SU-DHL-6 (cell line): Measurements from ENCODE around the gene GPX4.

Experiments
- H2AFZ ChIP-seq: fragments of 200-600 bp; sonication (generic); 2 replicates; pipeline ENCODE4 v1.6.1; 2014; ENCODE audit warnings: low read depth, mild to moderate bottlenecking, moderate library complexity, mixed read lengths, antibody characterized with exemption, low read length; ENCODE audit not compliant: severe bottlenecking
- H3F3A ChIP-seq: fragments of 200-600 bp; shearing (Covaris generic); 2 replicates; pipeline ENCODE4 v1.6.0; 2016; ENCODE audit warnings: antibody characterized with exemption, mild to moderate bottlenecking; ENCODE audit not compliant: insufficient read depth
- H3K27ac ChIP-seq: fragments of 200-600 bp; sonication (generic); 2 replicates; pipeline ENCODE4 v1.5.1; 2016; ENCODE audit warnings: low read depth, mild to moderate bottlenecking, low read length, moderate library complexity, mixed read lengths
- H3K27me3 ChIP-seq: fragments of 200-600 bp; sonication (generic), shearing (Covaris generic); 2 replicates; pipeline ENCODE4 v1.6.0; 2014; ENCODE audit warnings: mild to moderate bottlenecking, low read length
- H3K36me3 ChIP-seq: fragments of 200-600 bp; sonication (generic); 2 replicates; pipeline ENCODE4 v1.6.1; 2014; ENCODE audit warnings: mild to moderate bottlenecking, low read length, mixed read lengths
- H3K4me2 ChIP-seq: fragments of 300-600, 200-600 bp; shearing (Covaris generic), sonication (generic); 2 replicates; pipeline ENCODE4 v1.6.0; 2014; ENCODE audit warnings: low read length, low read depth, mild to moderate bottlenecking; ENCODE audit not compliant: poor library complexity, severe bottlenecking
- H3K4me3 ChIP-seq: fragments of 200-600 bp; sonication (generic); 2 replicates; pipeline ENCODE4 v1.5.1; 2014; ENCODE audit warnings: antibody characterized with exemption, low read length, mild to moderate bottlenecking, mixed read lengths; ENCODE audit not compliant: insufficient read depth, poor library complexity, severe bottlenecking
- H3K79me2 ChIP-seq: fragments of 200-600 bp; sonication (generic); 2 replicates; pipeline ENCODE4 v1.6.1; 2014; ENCODE audit warnings: mild to moderate bottlenecking, low read length, moderate library complexity; ENCODE audit not compliant: insufficient read depth
- H3K9ac ChIP-seq: fragments of 200-600 bp; sonication (generic); 2 replicates; pipeline ENCODE4 v1.7.0; 2014; ENCODE audit warnings: mild to moderate bottlenecking, low read length
- H3K9me2 ChIP-seq: fragments of 200-600 bp; sonication (generic); replicated peaks from 2 replicates; pipeline ENCODE4 v1.6.1; 2014; ENCODE audit warnings: low read length; ENCODE audit not compliant: insufficient read depth
- H3K9me3 ChIP-seq: fragments of 200-600 bp; sonication (generic); 2 replicates; pipeline ENCODE4 v1.6.1; 2014; ENCODE audit warnings: low read length, mixed read lengths; ENCODE audit not compliant: insufficient read depth
- H4K20me1 ChIP-seq: fragments of 200-600 bp; sonication (generic); 2 replicates; pipeline ENCODE4 v1.6.1; 2014; ENCODE audit warnings: low read depth, mild to moderate bottlenecking, antibody characterized with exemption, low read length, moderate library complexity, mixed read lengths
- EZH2phosphoT487 ChIP-seq: fragments of 200-600 bp; sonication (generic), shearing (Covaris generic); conservative IDR thresholded peaks from 2 replicates; pipeline ENCODE4 v1.6.1; 2018; ENCODE audit warnings: mild to moderate bottlenecking, antibody characterized with exemption, low read length, moderate library complexity, mixed read lengths
- TF ChIP-seq, protein P1 (sequence below): fragments of 200-600 bp; sonication (generic); IDR thresholded peaks from one replicate; pipeline ENCODE4 v1.5.1; 2017; ENCODE audit warnings: antibody characterized with exemption, mild to moderate bottlenecking, low read length, moderate library complexity; ENCODE audit not compliant: insufficient read depth, poor library complexity, severe bottlenecking

Gene GPX4

DNA sequence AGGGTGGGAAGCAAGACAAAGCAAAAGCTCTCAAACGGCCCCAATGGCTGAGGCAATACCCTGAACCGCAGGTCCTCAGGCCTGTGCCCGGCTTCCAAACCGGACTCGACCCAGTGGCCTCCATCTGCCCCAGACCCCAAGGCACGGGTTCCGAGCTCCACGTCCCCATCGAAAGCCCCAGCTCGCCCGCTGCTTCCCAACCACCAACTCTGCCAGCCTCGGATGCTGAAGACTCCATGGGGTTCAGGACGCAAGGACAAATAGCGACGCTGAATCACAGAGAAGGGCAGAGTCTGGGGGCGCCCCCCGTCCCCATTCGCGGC lies 9.2 kb upstream of the GPX4 start:
- no peaks in the 10 kb centered on the region for H3K36me3 ChIP-seq
- H4K20me1 ChIP-seq: no peaks in the 10 kb centered on the region
- peak overlapping the region; percentile 79 for H3K4me2 ChIP-seq
- H3K27me3 ChIP-seq: no peaks in the 10 kb centered on the region
- H3K9ac ChIP-seq: peak overlapping the region; percentile 82
- H3K79me2 ChIP-seq: peaks cover 23% of the 10 kb centered on the region
- H2AFZ ChIP-seq: no peak overlapping the region
- no peaks in the 10 kb centered on the region for H3K9me2 ChIP-seq
- TF ChIP-seq, protein P1, sequence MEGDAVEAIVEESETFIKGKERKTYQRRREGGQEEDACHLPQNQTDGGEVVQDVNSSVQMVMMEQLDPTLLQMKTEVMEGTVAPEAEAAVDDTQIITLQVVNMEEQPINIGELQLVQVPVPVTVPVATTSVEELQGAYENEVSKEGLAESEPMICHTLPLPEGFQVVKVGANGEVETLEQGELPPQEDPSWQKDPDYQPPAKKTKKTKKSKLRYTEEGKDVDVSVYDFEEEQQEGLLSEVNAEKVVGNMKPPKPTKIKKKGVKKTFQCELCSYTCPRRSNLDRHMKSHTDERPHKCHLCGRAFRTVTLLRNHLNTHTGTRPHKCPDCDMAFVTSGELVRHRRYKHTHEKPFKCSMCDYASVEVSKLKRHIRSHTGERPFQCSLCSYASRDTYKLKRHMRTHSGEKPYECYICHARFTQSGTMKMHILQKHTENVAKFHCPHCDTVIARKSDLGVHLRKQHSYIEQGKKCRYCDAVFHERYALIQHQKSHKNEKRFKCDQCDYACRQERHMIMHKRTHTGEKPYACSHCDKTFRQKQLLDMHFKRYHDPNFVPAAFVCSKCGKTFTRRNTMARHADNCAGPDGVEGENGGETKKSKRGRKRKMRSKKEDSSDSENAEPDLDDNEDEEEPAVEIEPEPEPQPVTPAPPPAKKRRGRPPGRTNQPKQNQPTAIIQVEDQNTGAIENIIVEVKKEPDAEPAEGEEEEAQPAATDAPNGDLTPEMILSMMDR: no peak
- TF ChIP-seq EZH2phosphoT487: no peak
- H3K4me3 ChIP-seq: peak overlapping the region; percentile 77
- no peaks in the 10 kb centered on the region for H3F3A ChIP-seq
- H3K27ac ChIP-seq: no peak overlapping the region
- no peaks in the 10 kb centered on the region for H3K9me3 ChIP-seq

DNA sequence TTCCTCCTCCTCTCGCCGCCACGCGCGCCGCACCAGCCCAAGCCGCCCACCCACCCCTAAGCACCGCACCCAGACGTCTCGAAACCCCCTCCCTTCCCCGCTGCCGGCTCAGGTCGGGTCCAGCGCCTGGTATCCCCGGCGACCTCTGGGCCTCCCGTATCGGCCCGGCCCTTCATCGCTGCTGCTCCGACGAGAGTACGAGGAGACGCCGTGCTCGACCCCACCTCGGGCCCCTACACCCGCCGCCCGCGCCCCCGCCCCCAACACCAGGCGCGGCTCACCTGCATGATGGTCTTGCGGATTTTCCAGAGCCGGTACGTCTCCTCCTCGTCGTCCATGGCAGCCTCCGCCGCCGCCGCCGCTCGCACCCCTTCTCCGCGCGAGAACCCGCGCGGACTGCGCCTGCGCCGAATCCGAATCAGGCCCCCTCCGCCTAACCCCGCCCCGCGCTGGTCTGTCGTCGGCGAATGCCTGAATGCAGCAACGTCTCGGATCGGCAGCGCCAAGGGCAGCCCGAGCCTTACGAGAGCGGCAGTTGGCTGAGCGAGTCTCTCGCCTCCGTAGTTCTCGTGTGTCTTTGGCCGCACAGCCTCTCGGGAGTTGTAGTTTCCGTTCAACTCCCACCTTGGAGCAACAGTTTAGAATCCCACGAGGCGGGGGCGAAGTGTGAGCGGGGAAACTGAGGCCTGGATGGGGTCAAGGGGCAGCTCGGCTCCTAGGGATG lies 8.7 kb upstream of the GPX4 start, which contains the start of gene POLR2E:
TSS of gene POLR2E (minus strand) at position 398 of the 724 bp plus-strand sequence. CDS start at position 338, 60 bp downstream.
- H3K9me2 ChIP-seq: no peaks in the 10 kb centered on the region
- H4K20me1 ChIP-seq: no peaks in the 10 kb centered on the region
- H3K4me2 ChIP-seq: peak within 1 kb of the TSS; percentile 79
- TF ChIP-seq, protein P1: no peak
- no peak for TF ChIP-seq EZH2phosphoT487
- H3K79me2 ChIP-seq: peaks cover 23% of the 10 kb centered on the region
- peak within 1 kb of the TSS; percentile 82 for H3K9ac ChIP-seq
- no peak within 1 kb of the TSS for H3K27ac ChIP-seq
- no peaks in the 10 kb centered on the region for H3K27me3 ChIP-seq
- H2AFZ ChIP-seq: peak within 1 kb of the TSS; percentile 63
- no peaks in the 10 kb centered on the region for H3K9me3 ChIP-seq
- peak within 1 kb of the TSS; percentile 77 for H3K4me3 ChIP-seq
- H3K36me3 ChIP-seq: no peaks in the 10 kb centered on the region
- H3F3A ChIP-seq: no peaks in the 10 kb centered on the region

DNA sequence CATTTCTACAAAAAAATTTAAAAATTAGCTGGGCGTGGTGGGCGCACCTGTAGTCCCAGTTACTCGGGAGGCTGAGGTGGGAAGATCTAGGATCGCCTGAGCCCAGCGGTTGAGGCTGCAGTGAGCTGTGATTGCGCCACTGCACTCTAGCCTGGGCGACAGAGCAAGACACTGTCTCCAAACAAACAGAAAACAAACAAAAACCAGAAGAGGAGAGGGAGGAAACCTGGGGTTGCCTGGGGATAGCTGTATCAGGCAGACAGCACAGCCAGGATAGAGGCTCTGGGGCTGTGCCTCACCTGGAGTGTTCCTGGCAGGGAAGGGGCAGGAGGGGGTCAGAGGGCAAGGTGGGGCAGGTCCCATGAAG lies 6.0 kb upstream of the GPX4 start:
- H4K20me1 ChIP-seq: no peaks in the 10 kb centered on the region
- H3K9me2 ChIP-seq: no peaks in the 10 kb centered on the region
- H3K4me2 ChIP-seq: no peak overlapping the region
- no peak overlapping the region for H3K4me3 ChIP-seq
- no peak overlapping the region for H3K27ac ChIP-seq
- H3K36me3 ChIP-seq: no peaks in the 10 kb centered on the region
- TF ChIP-seq EZH2phosphoT487: no peak
- TF ChIP-seq, protein P1: no peak
- H3K9me3 ChIP-seq: no peaks in the 10 kb centered on the region
- H3K27me3 ChIP-seq: no peaks in the 10 kb centered on the region
- peaks cover 23% of the 10 kb centered on the region for H3K79me2 ChIP-seq
- no peak overlapping the region for H3K9ac ChIP-seq
- no peak overlapping the region for H2AFZ ChIP-seq
- 0 out of 2 replicates have a peak, but pooled peaks cover 3% of the 10 kb centered on the region for H3F3A ChIP-seq
